CMK (cell line): Measurements from ENCODE around the gene PCBD1.

Experiments used
- DNase-seq: peaks from one replicate; pipeline ENCODE4 v3.0.0-alpha.2; 2010; ENCODE audit warnings: low read depth

Gene PCBD1

GRCh38 chr10:70917226-70917625, 28.9 kb upstream of the PCBD1 start:
- no peak for DNase-seq

- DNase-seq: no peak
Observed at GRCh38 chr10:70916241-70916640, 27.9 kb upstream of the PCBD1 start.

GRCh38 chr10:70915806-70916205, 27.4 kb upstream of the PCBD1 start:
- no peak for DNase-seq

GRCh38 chr10:70915206-70915605, 26.8 kb upstream of the PCBD1 start:
- no peak for DNase-seq

GRCh38 chr10:70914316-70914864, 26.0 kb upstream of the PCBD1 start:
- DNase-seq: no peak

- DNase-seq: no peak
Observed at GRCh38 chr10:70913893-70914240, 25.5 kb upstream of the PCBD1 start.

- DNase-seq: no peak
Observed at GRCh38 chr10:70913191-70913892, 25.0 kb upstream of the PCBD1 start.

- no peak for DNase-seq
Observed at GRCh38 chr10:70912556-70912955, 24.2 kb upstream of the PCBD1 start.

GRCh38 chr10:70911386-70911785, 23.0 kb upstream of the PCBD1 start:
- no peak for DNase-seq

- DNase-seq: no peak
Observed at GRCh38 chr10:70910486-70911341, 22.3 kb upstream of the PCBD1 start.

- no peak for DNase-seq
Observed at GRCh38 chr10:70909326-70909935, 21.1 kb upstream of the PCBD1 start.

- DNase-seq: no peak
Observed at GRCh38 chr10:70908406-70909296, 20.3 kb upstream of the PCBD1 start.

- DNase-seq: no peak
Observed at GRCh38 chr10:70907637-70908405, 19.5 kb upstream of the PCBD1 start.

GRCh38 chr10:70906953-70907636, 18.7 kb upstream of the PCBD1 start:
- DNase-seq: no peak

GRCh38 chr10:70906031-70906783, 17.8 kb upstream of the PCBD1 start:
- no peak for DNase-seq

GRCh38 chr10:70905071-70906021, 17.0 kb upstream of the PCBD1 start:
- DNase-seq: no peak

GRCh38 chr10:70903262-70903921, 15.0 kb upstream of the PCBD1 start:
- no peak for DNase-seq
